ENCODE data around the gene SRP14. TPM values are rescaled to one million over a fixed set of nuclear protein-coding genes. Genes with fewer than 3 reads are reported as not detected.
"Not testable (repeated sequence)": the region's sequence is repeated elsewhere in the genome, so short reads cannot be mapped to it uniquely, and the experiment has no call there.

SRP14 gene
- total RNA-seq, 1 donor from 2014 or later = 235 TPM

GRCh38 chr15:40037721-40038120 lies 1.3 kb downstream of the SRP14 start:
- intact Hi-C loops (cut with micrococcal nuclease) = no loop called here
- DNase-seq (no peak), ATAC-seq (no peak)

DNA sequence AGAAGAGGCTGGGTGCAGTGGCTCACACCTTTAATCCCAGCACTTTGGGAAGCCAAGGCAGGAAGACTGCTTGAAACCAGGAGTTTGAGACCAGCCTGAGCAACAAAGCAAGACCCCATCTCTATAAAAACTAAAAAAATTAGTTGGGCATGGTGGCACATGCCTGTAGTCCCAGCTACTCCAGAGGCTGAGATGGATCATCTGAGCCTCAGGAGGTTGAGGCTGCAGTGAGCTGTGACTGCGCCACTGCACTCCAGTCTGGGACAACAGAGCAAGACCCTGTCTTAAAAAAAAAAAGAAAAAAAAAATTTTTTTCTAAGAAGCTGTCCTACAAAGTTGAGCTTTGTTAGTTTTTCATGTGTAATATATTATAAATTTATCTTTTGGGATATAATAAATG lies 3.8 kb downstream of the SRP14 start:
- intact Hi-C loops (cut with micrococcal nuclease); ATAC-seq; DNase-seq: not testable (repeated sequence)

DNA sequence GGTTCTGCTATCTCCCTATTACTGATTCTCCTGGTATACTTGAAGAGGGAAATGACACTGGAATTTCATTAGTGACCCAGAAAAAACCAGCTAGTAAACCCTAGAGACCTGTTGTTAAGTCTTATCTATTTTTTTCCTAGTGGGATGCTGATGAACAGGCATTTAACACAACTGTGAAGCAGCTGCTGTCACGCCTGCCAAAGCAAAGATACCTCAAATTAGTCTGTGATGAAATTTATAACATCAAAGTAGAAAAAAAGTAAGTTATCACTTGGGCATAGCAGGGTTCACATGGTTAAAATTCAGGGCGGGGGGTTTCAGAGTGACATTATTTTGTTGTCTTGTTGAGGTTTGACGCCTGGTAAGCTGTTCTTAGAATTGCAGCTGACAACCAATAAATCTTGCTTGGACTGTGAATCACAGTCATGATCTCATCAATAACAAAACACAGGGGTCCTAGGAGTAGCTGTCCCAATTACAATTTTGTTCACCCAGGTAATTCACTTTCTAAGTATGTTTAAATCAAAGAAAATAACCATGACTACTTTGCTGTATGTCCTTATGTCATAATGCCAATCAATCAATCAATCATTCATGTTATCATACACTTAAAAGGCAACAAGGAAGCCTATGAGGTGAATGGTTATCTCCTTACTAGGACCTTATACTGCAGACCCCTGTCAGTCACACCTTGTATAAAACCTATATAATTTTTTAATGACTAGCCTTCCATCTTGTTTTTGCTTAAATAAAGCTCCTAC lies 4.6 kb downstream of the SRP14 start:
- intact Hi-C loops (cut with micrococcal nuclease) = no loop called here
- ATAC-seq (no peak), DNase-seq (no peak)

DNA sequence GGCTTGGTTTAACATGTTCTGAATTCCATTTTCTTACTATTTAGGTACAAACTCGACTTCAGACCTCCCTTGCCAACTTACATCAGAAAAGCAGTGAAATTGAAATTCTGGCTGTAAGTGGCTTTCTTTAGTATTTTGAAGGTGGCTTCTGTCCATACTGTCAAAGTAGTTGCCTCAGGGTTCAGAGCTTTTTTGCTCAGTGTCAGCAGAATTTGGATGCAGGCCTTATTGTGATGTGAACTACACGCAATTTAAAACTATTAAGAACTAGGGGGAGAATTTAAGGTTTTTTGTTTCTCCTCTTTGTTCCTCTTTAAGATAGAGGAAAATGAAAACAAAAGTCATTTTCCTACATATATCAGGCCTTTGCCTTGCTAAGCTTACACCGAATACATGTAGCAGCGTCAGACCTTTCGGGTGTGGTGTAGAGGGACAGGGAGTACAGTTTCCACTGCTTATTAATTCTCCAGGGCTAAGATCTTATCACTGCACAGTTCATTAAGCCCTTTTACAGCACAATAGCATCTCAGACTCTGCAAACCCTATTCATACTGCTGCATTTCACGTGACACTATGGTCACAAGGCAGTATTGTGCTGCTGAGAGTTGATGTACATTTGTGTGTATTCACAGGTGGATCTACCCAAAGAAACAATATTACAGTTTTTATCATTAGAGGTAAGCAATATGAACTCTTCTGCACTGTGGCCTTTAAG lies 6.7 kb downstream of the SRP14 start:
- ATAC-seq (peak; percentile 61), DNase-seq (no peak)
- intact Hi-C loops (cut with micrococcal nuclease) = no loop called here

- DNase-seq = no peak
- intact Hi-C loops (cut with micrococcal nuclease) = no loop called here
- ATAC-seq = no peak
Observed at GRCh38 chr15:40031300-40031699, 7.7 kb downstream of the SRP14 start.

- no peak for DNase-seq
- intact Hi-C loops (cut with micrococcal nuclease) = no loop called here
- peak; percentile 66 for ATAC-seq
Observed at GRCh38 chr15:40029979-40030893, 8.7 kb downstream of the SRP14 start.

DNA sequence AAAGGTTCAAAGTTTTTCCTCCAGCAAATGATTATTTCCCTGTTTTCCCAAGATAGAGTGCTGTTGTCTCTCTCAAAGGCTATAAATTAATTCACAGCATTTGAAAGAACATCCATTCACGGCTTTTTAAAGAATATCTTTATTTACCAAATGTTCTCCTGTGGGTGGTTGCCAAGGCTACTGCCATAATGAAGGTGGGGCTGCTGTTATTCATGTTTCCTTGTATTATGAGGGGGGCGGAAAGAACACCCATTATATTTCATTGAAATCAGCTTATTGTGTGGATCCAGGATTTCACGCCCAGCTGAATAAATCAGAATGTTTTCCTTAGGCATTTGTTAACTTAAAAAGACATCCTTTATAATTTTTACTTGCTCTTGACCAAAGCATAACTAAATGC lies 10.1 kb downstream of the SRP14 start:
- intact Hi-C loops (cut with micrococcal nuclease) = no loop called here
- DNase-seq (no peak), ATAC-seq (no peak)

DNA sequence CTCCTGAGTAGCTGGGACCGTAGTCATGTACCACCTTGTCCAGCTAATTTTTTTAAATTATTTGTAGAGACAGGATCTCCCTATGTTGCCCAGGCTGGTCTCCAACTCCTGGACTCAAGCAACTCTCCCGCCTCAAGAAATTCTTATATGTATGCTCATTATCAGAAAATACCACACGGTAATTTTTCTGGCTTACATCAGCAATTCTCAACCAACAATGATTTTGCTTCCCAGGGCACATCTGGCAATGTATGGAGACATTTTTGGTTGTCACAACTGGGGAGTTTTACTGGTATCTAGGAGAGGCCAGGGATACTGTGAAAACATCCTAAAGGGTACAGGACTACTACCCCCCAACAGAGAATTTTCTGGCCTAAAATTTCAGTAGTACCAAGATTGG lies 10.8 kb downstream of the SRP14 start:
- intact Hi-C loops (cut with micrococcal nuclease) = no loop called here
- no peak for ATAC-seq
- DNase-seq = no peak

GRCh38 chr15:40016224-40016865 lies 22.6 kb downstream of the SRP14 start:
- intact Hi-C loops (cut with micrococcal nuclease) = no loop called here
- DNase-seq (no peak), ATAC-seq (no peak)

DNA sequence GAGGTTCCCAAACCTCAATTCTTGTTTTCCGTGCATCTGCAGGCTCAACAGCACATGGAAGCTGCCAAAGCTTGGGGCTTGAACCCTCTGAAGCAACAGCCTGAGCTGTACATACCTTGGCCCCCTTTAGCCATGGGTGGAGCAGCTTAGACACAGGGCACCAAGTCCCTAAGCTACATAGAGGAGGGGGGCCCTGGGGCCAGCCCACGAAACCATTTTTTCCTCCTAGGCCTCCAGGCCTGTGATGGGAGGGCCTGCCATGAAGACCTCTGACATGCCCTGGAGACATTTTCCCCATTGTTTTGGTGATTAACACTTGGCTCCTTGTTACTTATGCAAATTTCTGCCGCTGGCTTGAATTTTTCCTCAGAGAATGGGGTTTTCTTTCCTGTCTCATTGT lies 24.6 kb downstream of the SRP14 start:
- intact Hi-C loops (cut with micrococcal nuclease) = no loop called here
- no peak for ATAC-seq
- DNase-seq = no peak

DNA sequence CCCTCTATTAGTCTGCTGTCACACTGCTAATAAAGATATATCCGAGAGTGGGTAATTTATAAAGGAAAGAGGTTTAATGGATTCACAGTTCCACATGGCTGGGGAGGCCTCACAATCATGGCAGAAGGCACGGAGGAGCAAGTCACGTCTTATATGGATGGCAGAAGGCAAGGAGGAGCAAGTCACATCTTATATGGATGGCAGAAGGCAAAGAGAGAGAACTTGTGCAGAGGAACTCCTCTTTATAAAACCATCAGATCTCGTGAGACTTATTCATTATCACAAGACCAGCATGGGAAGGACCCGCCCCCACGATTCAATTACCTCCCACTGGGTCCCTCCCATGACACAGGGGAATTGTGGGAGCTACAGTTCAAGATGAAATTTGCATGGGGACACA lies 25.6 kb downstream of the SRP14 start:
- ATAC-seq; intact Hi-C loops (cut with micrococcal nuclease); DNase-seq: not testable (repeated sequence)

- intact Hi-C loops (cut with micrococcal nuclease) = no loop called here
- ATAC-seq (no peak), DNase-seq (no peak)
Observed at GRCh38 chr15:40011303-40011702, 27.7 kb downstream of the SRP14 start.

- ATAC-seq (no peak), DNase-seq (no peak)
- intact Hi-C loops (cut with micrococcal nuclease) = no loop called here
Observed at GRCh38 chr15:40010686-40011085, 28.3 kb downstream of the SRP14 start.

- ATAC-seq (no peak), DNase-seq (no peak)
- intact Hi-C loops (cut with micrococcal nuclease) = loop anchor here (10.0 kb wide), 1 partner anchor 53 kb away; no protein-coding TSS in a partner anchor
Observed at GRCh38 chr15:40008061-40008765, 30.8 kb downstream of the SRP14 start.

- ATAC-seq = no peak
- intact Hi-C loops (cut with micrococcal nuclease) = loop anchor here (10.0 kb wide), 1 partner anchor 52 kb away; no protein-coding TSS in a partner anchor
- DNase-seq = no peak
Observed at GRCh38 chr15:40006646-40007045, 32.3 kb downstream of the SRP14 start.

- intact Hi-C loops (cut with micrococcal nuclease) = loop anchor here (10.0 kb wide), 1 partner anchor 51 kb away; no protein-coding TSS in a partner anchor
- no peak for DNase-seq
- no peak for ATAC-seq
Observed at GRCh38 chr15:40006003-40006402, 33.0 kb downstream of the SRP14 start.

DNA sequence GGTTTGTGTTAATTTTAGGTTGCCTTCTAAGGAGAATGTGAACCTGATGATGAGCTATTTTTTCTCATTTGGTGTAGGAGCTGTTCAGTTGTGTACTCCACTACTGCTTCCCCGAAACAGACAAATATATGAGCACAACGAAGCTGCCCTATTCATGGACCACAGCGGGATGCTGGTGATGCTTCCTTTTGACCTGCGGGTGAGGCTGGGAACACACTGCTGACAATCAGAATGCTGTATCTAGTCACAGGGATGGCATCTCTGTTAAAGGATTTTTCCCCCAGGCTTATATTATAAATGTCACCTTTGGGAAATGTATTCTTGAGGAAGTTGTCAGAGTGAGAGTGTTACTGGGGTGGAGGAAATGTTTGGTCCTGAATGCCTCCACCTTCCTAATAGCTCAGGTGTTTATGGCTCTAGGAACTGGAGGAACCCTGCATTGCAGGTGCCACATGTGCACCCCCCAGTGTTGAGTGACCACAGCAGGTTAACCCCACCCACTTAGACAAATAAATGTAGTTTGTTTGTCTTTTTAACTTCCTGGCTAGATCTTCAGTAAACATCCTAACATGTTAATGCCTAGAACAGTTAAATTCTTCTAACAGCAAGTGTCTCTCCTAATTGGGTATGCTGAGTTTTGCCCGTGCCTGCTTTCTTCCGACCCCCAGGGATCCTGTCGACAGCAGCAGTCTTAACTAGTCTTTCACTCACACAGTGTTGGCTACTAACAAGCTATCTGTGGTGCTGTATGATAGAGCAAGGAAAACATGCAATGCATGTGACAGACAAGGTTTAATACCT lies 35.7 kb downstream of the SRP14 start:
- intact Hi-C loops (cut with micrococcal nuclease) = loop anchor here (10.0 kb wide), 1 partner anchor 49 kb away; no protein-coding TSS in a partner anchor
- ATAC-seq (no peak), DNase-seq (no peak)

DNA sequence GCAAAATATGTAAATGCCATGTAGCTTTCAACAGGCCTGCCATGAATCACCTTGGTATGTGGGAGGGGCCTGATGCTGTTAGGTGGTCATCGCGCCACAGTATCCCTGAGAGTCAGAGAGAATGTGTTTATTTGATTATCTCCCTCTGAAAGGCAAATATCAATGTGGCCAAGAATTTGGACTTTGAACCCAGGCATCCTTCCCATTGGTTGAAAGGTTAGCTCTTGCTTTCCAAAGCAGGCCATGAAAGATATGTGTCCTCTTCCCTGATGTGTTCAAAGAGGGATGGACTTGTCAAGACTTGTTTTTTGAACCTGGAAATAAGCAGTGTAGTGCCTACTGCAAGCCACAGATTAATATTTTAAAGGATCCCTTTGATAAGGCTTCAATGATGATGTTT lies 36.7 kb downstream of the SRP14 start:
- no peak for DNase-seq
- no peak for ATAC-seq
- intact Hi-C loops (cut with micrococcal nuclease) = loop anchor here (10.0 kb wide), 1 partner anchor 47 kb away; no protein-coding TSS in a partner anchor

Measured in left ventricle myocardium superior (tissue), 1 donor.